ENCODE measurements around the gene UBXN1. TPM values are rescaled to one million over a fixed set of nuclear protein-coding genes. Genes with fewer than 3 reads are reported as not detected.

Gene UBXN1
- total and polyA plus RNA-seq, 3 donors from 2014 or later: 173 to 196 (median 190) TPM

GRCh38 chr11:62649486-62649885 is 29.4 kb downstream of the UBXN1 start:
- no peak overlapping the region for H3K27ac ChIP-seq
- WGBS, 2 donors: 88 to 100% methylated on average over 1 to 11 of the region's 11 CpGs
- peaks cover 24% of the 10 kb centered on the region for H3K4me1 ChIP-seq
- H3K4me3 ChIP-seq: no peak overlapping the region
- intact Hi-C loops (cut with DNase I; ENCODE audit: low total_unique reads): no loop called here
- no peak for DNase-seq
- no peaks in the 10 kb centered on the region for H3K36me3 ChIP-seq (ENCODE audit: low read depth, missing control alignments)
- no peak for TF ChIP-seq POLR2A (IDR thresholded peaks at IDR 0.05)
- no peak for TF ChIP-seq CTCF (IDR thresholded peaks at IDR 0.05)
- no peaks in the 10 kb centered on the region for H3K27me3 ChIP-seq
- no peaks in the 10 kb centered on the region for H3K9me3 ChIP-seq

GRCh38 chr11:62648967-62649364 is 29.9 kb downstream of the UBXN1 start:
- 85% methylated on average over 11 of the region's 11 CpGs; no CpG with 5 or more reads in 1 of the 2 donors for WGBS, 2 donors
- peaks cover 25% of the 10 kb centered on the region for H3K4me1 ChIP-seq
- intact Hi-C loops (cut with DNase I; ENCODE audit: low total_unique reads): no loop called here
- no peak for DNase-seq
- TF ChIP-seq CTCF (IDR thresholded peaks at IDR 0.05) (no peak), POLR2A (IDR thresholded peaks at IDR 0.05) (no peak)
- no peaks in the 10 kb centered on the region for H3K27me3 ChIP-seq
- H3K36me3 ChIP-seq (ENCODE audit: low read depth, missing control alignments): no peaks in the 10 kb centered on the region
- no peak overlapping the region for H3K4me3 ChIP-seq
- H3K9me3 ChIP-seq: no peaks in the 10 kb centered on the region
- H3K27ac ChIP-seq: no peak overlapping the region

GRCh38 chr11:62648185-62648966 is 30.5 kb downstream of the UBXN1 start:
- H3K27ac ChIP-seq: no peak overlapping the region

GRCh38 chr11:62647609-62648005 is 31.3 kb downstream of the UBXN1 start:
- TF ChIP-seq CTCF (IDR thresholded peaks at IDR 0.05): no peak
- H3K4me1 ChIP-seq: peaks cover 25% of the 10 kb centered on the region
- no peak overlapping the region for H3K27ac ChIP-seq

More at GRCh38 chr11:62648185-62648966, 30.5 kb downstream of the UBXN1 start:
- no peak for DNase-seq
- TF ChIP-seq POLR2A (IDR thresholded peaks at IDR 0.05) (no peak), CTCF (IDR thresholded peaks at IDR 0.05) (no peak)
- Histone ChIP-seq H3K4me1 (peaks cover 25% of the 10 kb centered on the region), H3K36me3 (ENCODE audit: low read depth, missing control alignments) (no peaks in the 10 kb centered on the region), H3K27me3 (no peaks in the 10 kb centered on the region), H3K9me3 (no peaks in the 10 kb centered on the region), H3K4me3 (no peak overlapping the region)
- WGBS, 2 donors: 87 to 90% methylated on average over 14 to 24 of the region's 24 CpGs
- intact Hi-C loops (cut with DNase I; ENCODE audit: low total_unique reads): no loop called here

More at GRCh38 chr11:62647609-62648005, 31.3 kb downstream of the UBXN1 start:
- Histone ChIP-seq H3K27me3 (no peaks in the 10 kb centered on the region), H3K36me3 (ENCODE audit: low read depth, missing control alignments) (no peaks in the 10 kb centered on the region), H3K4me3 (no peak overlapping the region), H3K9me3 (no peaks in the 10 kb centered on the region)
- intact Hi-C loops (cut with DNase I; ENCODE audit: low total_unique reads): no loop called here
- WGBS, 2 donors: 74 to 80% methylated on average over 1 to 6 of the region's 6 CpGs
- DNase-seq: no peak
